Trophoblast cell (in vitro differentiated cells and primary cell): ENCODE data around the gene ANO8.
A peak's percentile ranks its signal among the peaks of the same experiment; 100 is the strongest.

Experiments
- DNase-seq, 2 donors: peaks; one replicate each; pipeline ENCODE4 v3.0.0-alpha.2; 2016
- H2AFZ ChIP-seq: 2 replicates; pipeline ENCODE4 v1.6.1; 2013; ENCODE audit warnings: low read length, moderate library complexity, mild to moderate bottlenecking; ENCODE audit not compliant: insufficient read depth, poor library complexity
- H2AK5ac ChIP-seq: 2 replicates; pipeline ENCODE4 v1.6.1; 2013; ENCODE audit warnings: mild to moderate bottlenecking, low read length
- H2BK120ac ChIP-seq: 2 replicates; pipeline ENCODE4 v1.6.1; 2013; ENCODE audit warnings: low read length, mild to moderate bottlenecking, moderate library complexity; ENCODE audit not compliant: insufficient read depth, poor library complexity
- H2BK12ac ChIP-seq: 2 replicates; pipeline ENCODE4 v1.6.1; 2013; ENCODE audit warnings: mild to moderate bottlenecking, low read length, moderate library complexity
- H2BK5ac ChIP-seq: 2 replicates; pipeline ENCODE4 v1.6.1; 2013; ENCODE audit warnings: low read length, low read depth, moderate library complexity, mild to moderate bottlenecking; ENCODE audit not compliant: poor library complexity
- H3K14ac ChIP-seq: 2 replicates; pipeline ENCODE4 v1.6.1; 2013; ENCODE audit warnings: mild to moderate bottlenecking, low read length
- H3K18ac ChIP-seq: 2 replicates; pipeline ENCODE4 v1.6.1; 2013; ENCODE audit warnings: mild to moderate bottlenecking, low read length
- H3K23ac ChIP-seq: 2 replicates; pipeline ENCODE4 v1.6.1; 2013; ENCODE audit warnings: low read length
- H3K27ac ChIP-seq: 2 replicates; pipeline ENCODE4 v1.5.1; 2013; ENCODE audit warnings: low read depth, mild to moderate bottlenecking, inconsistent platforms, low read length, moderate library complexity
- H3K27me3 ChIP-seq: 2 replicates; pipeline ENCODE4 v1.6.1; 2013; ENCODE audit warnings: inconsistent platforms, mild to moderate bottlenecking, low read length, moderate library complexity; ENCODE audit not compliant: insufficient read depth
- H3K36me3 ChIP-seq, 2 experiments: 1 replicate in 1 of 2; 2 replicates in 1 of 2; pipeline ENCODE4 v1.6.1; 2013; ENCODE audit warnings: low read length in 2 of 2, mild to moderate bottlenecking in 2 of 2, moderate library complexity in 1 of 2; ENCODE audit not compliant: insufficient read depth in 2 of 2, control insufficient read depth in 1 of 2
- H3K4ac ChIP-seq: 2 replicates; pipeline ENCODE4 v1.6.1; 2013; ENCODE audit warnings: low read depth, mild to moderate bottlenecking, low read length, moderate library complexity
- H3K4me1 ChIP-seq, 2 experiments: 1 replicate in 1 of 2; 2 replicates in 1 of 2; pipeline ENCODE4 v1.6.1; 2013; ENCODE audit warnings: low read length in 2 of 2, mild to moderate bottlenecking in 2 of 2, moderate library complexity in 1 of 2; ENCODE audit not compliant: insufficient read depth in 2 of 2, control insufficient read depth in 1 of 2
- H3K4me2 ChIP-seq: 2 replicates; pipeline ENCODE4 v1.6.1; 2013; ENCODE audit warnings: inconsistent platforms, mild to moderate bottlenecking, low read length, moderate library complexity
- H3K4me3 ChIP-seq: 2 replicates; pipeline ENCODE4 v1.5.1; 2013; ENCODE audit warnings: mild to moderate bottlenecking, low read depth, low read length, inconsistent platforms
- H3K79me1 ChIP-seq: one replicate; pipeline ENCODE4 v1.6.1; 2013; ENCODE audit warnings: low read length
- H3K79me2 ChIP-seq: 2 replicates; pipeline ENCODE4 v1.6.1; 2013; ENCODE audit warnings: low read length, mild to moderate bottlenecking; ENCODE audit not compliant: control insufficient read depth, insufficient read depth, poor library complexity
- H3K9ac ChIP-seq: 2 replicates; pipeline ENCODE4 v1.6.1; 2013; ENCODE audit warnings: mild to moderate bottlenecking, low read length
- H3K9me3 ChIP-seq: 2 replicates; pipeline ENCODE4 v1.6.1; 2013; ENCODE audit warnings: low read depth, mild to moderate bottlenecking, control low read depth, inconsistent platforms, low read length; ENCODE audit not compliant: insufficient read depth
- H4K12ac ChIP-seq: 2 replicates; pipeline ENCODE4 v1.6.1; 2013; ENCODE audit warnings: low read depth, mild to moderate bottlenecking, low read length, moderate library complexity
- H4K8ac ChIP-seq: 2 replicates; pipeline ENCODE4 v1.6.1; 2013; ENCODE audit warnings: low read depth, mild to moderate bottlenecking, low read length, moderate library complexity
- H4K91ac ChIP-seq: one replicate; pipeline ENCODE4 v1.6.1; 2013; ENCODE audit warnings: low read depth, mild to moderate bottlenecking, low read length, moderate library complexity
- WGBS: extraction: QIAGEN DNeasy Blood & Tissue Kit; methylation state at CpG from one replicate; pipeline ENCODE4 v1.1.7; 2013; ENCODE audit warnings: missing lambda C conversion rate; ENCODE audit not compliant: insufficient read length, insufficient coverage; ENCODE audit errors: extremely low coverage; 5-methylcytosine and 5-hydroxymethylcytosine counted together

Gene ANO8

GRCh38 chr19:17325133-17325532, 9.5 kb downstream of the ANO8 start:
- DNase-seq, result peak in 1 of 2 donors; percentile 62
- WGBS, result no CpG with 5 or more reads among the region's 20 CpGs
- H3K79me1 ChIP-seq, result peaks cover 4% of the 10 kb centered on the region

GRCh38 chr19:17324357-17325114, 10.1 kb downstream of the ANO8 start:
- Histone ChIP-seq H2BK12ac (no peak overlapping the region), H2BK120ac (no peak overlapping the region), H4K12ac (no peak overlapping the region), H3K18ac (no peak overlapping the region), H2BK5ac (no peak overlapping the region), H3K14ac (no peak overlapping the region), H3K27ac (no peak overlapping the region), H3K4me2 (no peak overlapping the region), H4K91ac (no peak overlapping the region), H3K79me2 (peaks cover 4% of the 10 kb centered on the region), H3K23ac (no peak overlapping the region), H3K4me3 (no peak overlapping the region), H3K4ac (no peak overlapping the region), H2AK5ac (no peak overlapping the region), H3K79me1 (peaks cover 4% of the 10 kb centered on the region), H3K27me3 (no peaks in the 10 kb centered on the region), H2AFZ (no peak overlapping the region), H3K9ac (no peak overlapping the region), H3K36me3 (peaks cover 39 to 45% of the 10 kb centered on the region in 2 experiments), H3K9me3 (no peaks in the 10 kb centered on the region), H4K8ac (no peak overlapping the region), H3K4me1 (peaks cover 16 to 20% of the 10 kb centered on the region in 2 experiments)
- WGBS, result no CpG with 5 or more reads among the region's 28 CpGs
- no peak for DNase-seq

More at GRCh38 chr19:17325133-17325532, 9.5 kb downstream of the ANO8 start:
- H3K27me3 ChIP-seq, result no peaks in the 10 kb centered on the region
- H3K9ac ChIP-seq, result no peak overlapping the region
- no peak overlapping the region for H4K8ac ChIP-seq
- no peak overlapping the region for H4K12ac ChIP-seq
- no peak overlapping the region for H4K91ac ChIP-seq
- peaks cover 4% of the 10 kb centered on the region for H3K79me2 ChIP-seq
- H2AK5ac ChIP-seq, result no peak overlapping the region
- H3K4me3 ChIP-seq, result no peak overlapping the region
- peaks cover 33 to 43% of the 10 kb centered on the region in 2 experiments for H3K36me3 ChIP-seq
- no peak overlapping the region for H2BK5ac ChIP-seq
- H2BK12ac ChIP-seq, result no peak overlapping the region
- no peak overlapping the region for H3K18ac ChIP-seq
- H3K14ac ChIP-seq, result no peak overlapping the region
- H3K4ac ChIP-seq, result no peak overlapping the region
- peaks cover 16 to 20% of the 10 kb centered on the region in 2 experiments for H3K4me1 ChIP-seq
- no peak overlapping the region for H3K4me2 ChIP-seq
- H3K27ac ChIP-seq, result no peak overlapping the region
- no peak overlapping the region for H2BK120ac ChIP-seq
- peaks cover 1% of the 10 kb centered on the region for H3K9me3 ChIP-seq
- H2AFZ ChIP-seq, result no peak overlapping the region
- no peak overlapping the region for H3K23ac ChIP-seq

GRCh38 chr19:17323964-17324332, 10.7 kb downstream of the ANO8 start:
- Histone ChIP-seq H2BK120ac (no peak overlapping the region), H3K9ac (no peak overlapping the region), H3K9me3 (no peaks in the 10 kb centered on the region)

GRCh38 chr19:17323300-17323963, 11.2 kb downstream of the ANO8 start:
- H3K4me1 ChIP-seq, result peaks cover 11 to 12% of the 10 kb centered on the region in 2 experiments
- H3K9me3 ChIP-seq, result no peaks in the 10 kb centered on the region
- H3K14ac ChIP-seq, result no peak overlapping the region
- peaks cover 4% of the 10 kb centered on the region for H3K79me2 ChIP-seq
- no peak overlapping the region for H2AK5ac ChIP-seq
- no CpG with 5 or more reads among the region's 56 CpGs for WGBS
- H4K12ac ChIP-seq, result no peak overlapping the region
- no peak overlapping the region for H2BK12ac ChIP-seq
- H3K18ac ChIP-seq, result no peak overlapping the region
- H2AFZ ChIP-seq, result no peak overlapping the region
- no peak overlapping the region for H2BK120ac ChIP-seq
- no peak overlapping the region for H3K4ac ChIP-seq
- H3K36me3 ChIP-seq, result peaks cover 49 to 54% of the 10 kb centered on the region in 2 experiments
- peaks cover 4% of the 10 kb centered on the region for H3K79me1 ChIP-seq
- no peak overlapping the region for H2BK5ac ChIP-seq
- H3K27ac ChIP-seq, result no peak overlapping the region
- DNase-seq, result no peak
- no peak overlapping the region for H3K23ac ChIP-seq
- no peak overlapping the region for H4K91ac ChIP-seq
- H3K4me2 ChIP-seq, result no peak overlapping the region
- no peak overlapping the region for H3K4me3 ChIP-seq
- no peaks in the 10 kb centered on the region for H3K27me3 ChIP-seq
- no peak overlapping the region for H3K9ac ChIP-seq
- H4K8ac ChIP-seq, result no peak overlapping the region

More at GRCh38 chr19:17323964-17324332, 10.7 kb downstream of the ANO8 start:
- H2AFZ ChIP-seq, result no peak overlapping the region
- no peak overlapping the region for H3K4me2 ChIP-seq
- no peak overlapping the region for H2BK12ac ChIP-seq
- H3K36me3 ChIP-seq, result peaks cover 45 to 51% of the 10 kb centered on the region in 2 experiments
- no peak overlapping the region for H3K4me3 ChIP-seq
- H4K12ac ChIP-seq, result no peak overlapping the region
- H3K14ac ChIP-seq, result no peak overlapping the region
- no peak overlapping the region for H3K18ac ChIP-seq
- H3K23ac ChIP-seq, result no peak overlapping the region
- H3K79me2 ChIP-seq, result peaks cover 4% of the 10 kb centered on the region
- peaks cover 4% of the 10 kb centered on the region for H3K79me1 ChIP-seq
- no peaks in the 10 kb centered on the region for H3K27me3 ChIP-seq
- WGBS, result no CpG with 5 or more reads among the region's 7 CpGs
- no peak overlapping the region for H4K91ac ChIP-seq
- peaks cover 13 to 15% of the 10 kb centered on the region in 2 experiments for H3K4me1 ChIP-seq
- H2BK5ac ChIP-seq, result no peak overlapping the region
- no peak for DNase-seq
- H4K8ac ChIP-seq, result no peak overlapping the region
- H3K27ac ChIP-seq, result no peak overlapping the region
- H2AK5ac ChIP-seq, result no peak overlapping the region
- no peak overlapping the region for H3K4ac ChIP-seq
